ENCODE measurements around the gene RGS19.

Gene RGS19

GRCh38 chr20:64062596-64063388, 16.5 kb downstream of the RGS19 start, which contains the start of gene TCEA2:
TCEA2 (plus strand) TSS chr20:64063198; CDS start chr20:64063313, 115 bp downstream.
- DNase-seq = peak; percentile 97

DNA sequence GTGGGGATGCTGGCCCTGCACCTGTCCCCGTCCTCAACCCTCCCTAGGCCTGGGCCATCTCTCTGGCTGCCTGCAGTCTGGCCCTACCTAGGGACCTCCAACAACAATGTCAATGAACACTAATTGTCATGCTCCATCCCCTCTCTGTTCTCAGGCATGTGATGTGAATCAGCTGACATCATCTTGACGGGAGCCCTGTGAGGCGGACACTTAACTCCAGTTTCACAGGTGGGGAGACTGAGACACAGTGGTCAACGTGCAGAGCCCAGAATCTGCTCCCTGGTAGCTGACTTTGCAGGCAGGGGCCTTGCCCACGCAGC, 17.1 kb downstream of the RGS19 start:
- no peak for DNase-seq

DNA sequence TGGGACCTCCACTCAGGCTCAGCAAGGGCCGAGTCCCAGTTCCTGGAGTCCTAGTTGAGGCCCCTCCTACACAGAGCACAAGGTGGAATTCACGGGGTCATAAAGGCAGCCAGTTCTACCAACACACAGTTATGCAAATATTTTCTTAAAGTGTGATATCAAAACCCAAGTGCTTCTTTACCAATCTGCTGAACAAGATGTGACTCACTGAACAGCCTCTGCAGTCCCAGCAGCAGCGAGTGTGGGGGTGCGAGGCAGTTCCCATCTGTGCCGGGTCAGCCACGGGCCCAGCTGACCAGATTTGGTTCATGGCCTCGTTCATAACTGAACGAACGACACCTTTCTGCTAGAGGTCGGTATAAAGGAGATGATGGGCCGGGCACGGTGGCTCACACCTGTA, 20.8 kb downstream of the RGS19 start:
- no peak for DNase-seq

DNA sequence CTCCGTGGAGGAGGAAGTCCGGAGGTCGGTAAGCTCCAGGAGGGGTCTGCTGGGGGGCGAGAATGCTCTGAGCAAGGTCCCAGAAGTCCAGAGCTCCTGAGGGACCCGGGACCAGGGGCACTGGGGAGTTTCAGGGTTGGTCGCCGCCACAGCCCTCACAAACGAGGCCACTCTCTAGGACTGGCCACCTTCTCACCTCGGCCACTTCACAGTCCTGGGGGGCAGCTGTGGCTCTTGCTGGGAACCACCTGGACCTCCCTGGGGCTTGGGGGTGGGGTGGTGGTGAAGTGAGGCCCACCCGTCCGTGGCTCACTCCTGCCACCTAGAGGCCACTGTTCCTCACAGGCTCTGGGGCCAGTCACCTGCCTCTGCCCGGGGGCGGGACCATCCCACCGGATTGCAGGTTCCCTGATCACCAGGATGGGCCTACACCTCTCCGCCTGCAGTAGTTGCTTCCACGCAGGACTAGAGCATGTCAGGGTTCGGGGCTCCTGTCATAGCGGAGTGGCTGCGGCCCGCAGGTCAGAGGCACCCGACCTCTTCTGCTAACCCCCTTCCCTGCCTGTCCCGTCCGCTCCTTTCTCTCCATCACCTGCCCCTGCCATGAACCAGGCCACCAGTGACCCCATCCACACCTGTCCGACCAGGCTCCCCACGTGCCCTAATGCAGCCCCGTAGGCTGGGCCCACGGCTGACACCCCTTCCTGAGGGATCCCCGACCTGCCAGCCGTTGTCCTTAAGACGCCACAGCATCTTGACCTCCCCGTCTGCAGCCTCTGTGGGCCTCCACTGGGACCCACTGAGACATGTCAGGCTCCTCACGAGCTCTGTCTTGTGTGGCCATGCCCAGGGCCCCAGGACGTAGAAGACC, 21.5 kb downstream of the RGS19 start:
- DNase-seq = peak; percentile 92

DNA sequence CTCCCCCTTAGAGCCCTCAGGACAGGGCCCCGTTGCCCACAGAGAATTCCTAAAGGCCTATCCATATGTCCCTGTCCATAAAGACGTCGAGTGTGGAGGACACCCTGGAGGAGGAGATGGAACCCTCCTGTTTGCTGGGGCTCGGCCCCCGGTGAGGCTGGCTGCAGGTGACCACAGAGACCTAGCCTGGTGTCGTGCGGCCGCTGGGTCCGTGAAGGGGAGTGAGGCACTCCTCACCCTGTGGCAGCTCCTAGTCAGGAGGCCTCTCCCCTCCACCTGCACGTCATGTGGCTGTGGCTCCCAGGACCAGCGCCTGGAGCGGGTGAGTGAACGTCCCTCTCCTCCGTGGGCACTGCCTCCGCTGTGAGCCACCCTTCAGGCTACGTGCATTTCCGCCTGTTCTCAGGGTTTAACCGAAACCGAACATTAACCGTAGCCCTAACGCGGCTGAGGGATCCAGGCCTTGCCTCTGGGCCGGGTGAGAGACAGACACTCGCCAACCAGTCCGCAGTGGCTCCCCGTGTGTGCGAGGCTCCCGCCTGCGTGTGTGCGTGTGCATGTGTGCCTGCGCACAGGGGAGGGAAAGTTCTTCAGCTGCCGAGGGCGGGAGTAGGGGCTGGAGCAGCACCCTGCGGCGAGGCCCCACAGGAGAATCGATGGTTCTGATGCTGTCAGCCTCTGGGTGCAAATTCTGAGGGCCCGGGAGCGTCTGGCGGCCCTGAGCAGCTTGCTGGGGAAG, 22.3 kb downstream of the RGS19 start:
- peak; percentile 40 for DNase-seq

DNA sequence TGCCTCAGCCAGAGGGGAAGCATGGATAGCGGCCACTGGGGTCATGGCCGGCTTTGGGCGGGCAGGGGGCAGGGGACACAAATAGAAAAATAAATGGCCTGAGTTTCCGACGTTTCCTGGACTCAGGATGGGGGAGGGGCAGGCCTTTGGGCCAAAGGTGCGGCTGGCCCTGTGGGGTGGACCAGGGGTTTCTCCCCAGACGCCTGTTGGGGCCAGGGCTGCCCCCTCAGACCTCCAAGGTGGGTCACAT, 22.8 kb downstream of the RGS19 start:
- DNase-seq = no peak

DNA sequence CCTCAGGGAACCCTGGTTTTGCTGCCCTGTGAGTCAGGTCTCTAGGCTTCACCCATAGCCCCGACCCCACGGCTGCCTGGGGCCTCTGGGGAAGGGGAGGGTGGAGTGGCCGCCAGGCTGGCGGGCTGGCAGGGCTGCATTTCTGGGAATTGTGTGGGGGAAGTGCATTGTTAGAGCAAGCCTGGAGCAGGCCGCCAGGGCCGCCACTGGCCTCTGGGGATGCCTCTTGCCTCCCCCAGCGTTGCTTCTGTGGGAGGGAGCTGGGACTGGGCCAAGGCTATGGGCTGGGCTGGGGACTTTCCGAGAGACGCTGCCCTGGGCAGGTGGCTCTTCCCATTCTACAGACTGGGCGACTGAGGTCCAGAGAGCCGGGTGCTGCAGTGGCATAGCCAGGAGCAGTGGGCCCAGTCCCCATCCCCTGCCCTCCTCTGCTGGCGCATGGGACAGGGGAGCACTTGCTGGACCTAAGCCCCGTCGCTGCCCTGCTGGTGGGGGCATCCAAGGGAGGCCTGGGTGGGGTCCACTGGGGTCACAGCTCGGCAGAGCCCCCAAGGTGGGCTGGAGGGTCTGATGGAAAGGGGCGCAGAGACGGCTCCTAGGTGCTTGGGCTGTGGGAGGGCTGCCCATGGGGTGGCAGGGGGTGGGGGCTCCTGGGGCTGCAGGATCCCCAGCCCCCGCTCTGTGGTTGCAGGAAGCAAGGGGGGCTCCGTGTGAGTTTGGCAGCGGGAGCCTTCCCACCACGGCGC, 23.3 kb downstream of the RGS19 start:
- no peak for DNase-seq

DNA sequence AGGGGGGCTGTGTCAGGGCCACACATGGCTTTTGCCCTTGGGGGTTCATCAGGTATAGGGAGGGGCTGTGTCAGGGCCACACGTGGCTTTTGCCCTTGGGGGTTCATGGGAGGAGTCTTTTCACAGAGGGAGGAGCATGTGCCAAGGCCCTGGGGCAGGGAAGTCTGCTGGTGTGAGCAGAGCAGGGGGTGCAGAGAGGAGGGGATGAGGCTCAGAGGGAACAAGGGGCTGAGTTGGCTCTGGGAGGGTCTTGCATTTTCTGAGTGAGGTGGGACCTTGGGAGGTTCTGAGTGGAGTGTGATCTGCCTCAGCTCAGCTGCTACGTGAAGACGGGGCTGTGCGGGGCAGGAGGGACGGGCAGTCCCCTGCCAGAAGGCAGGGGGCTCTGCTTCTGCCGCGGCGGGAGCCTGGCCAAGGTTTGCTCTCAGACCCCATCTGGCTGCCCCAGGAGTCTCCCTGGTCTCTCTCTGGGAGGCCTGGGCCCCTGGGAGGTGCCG, 23.9 kb downstream of the RGS19 start:
- no peak for DNase-seq

DNA sequence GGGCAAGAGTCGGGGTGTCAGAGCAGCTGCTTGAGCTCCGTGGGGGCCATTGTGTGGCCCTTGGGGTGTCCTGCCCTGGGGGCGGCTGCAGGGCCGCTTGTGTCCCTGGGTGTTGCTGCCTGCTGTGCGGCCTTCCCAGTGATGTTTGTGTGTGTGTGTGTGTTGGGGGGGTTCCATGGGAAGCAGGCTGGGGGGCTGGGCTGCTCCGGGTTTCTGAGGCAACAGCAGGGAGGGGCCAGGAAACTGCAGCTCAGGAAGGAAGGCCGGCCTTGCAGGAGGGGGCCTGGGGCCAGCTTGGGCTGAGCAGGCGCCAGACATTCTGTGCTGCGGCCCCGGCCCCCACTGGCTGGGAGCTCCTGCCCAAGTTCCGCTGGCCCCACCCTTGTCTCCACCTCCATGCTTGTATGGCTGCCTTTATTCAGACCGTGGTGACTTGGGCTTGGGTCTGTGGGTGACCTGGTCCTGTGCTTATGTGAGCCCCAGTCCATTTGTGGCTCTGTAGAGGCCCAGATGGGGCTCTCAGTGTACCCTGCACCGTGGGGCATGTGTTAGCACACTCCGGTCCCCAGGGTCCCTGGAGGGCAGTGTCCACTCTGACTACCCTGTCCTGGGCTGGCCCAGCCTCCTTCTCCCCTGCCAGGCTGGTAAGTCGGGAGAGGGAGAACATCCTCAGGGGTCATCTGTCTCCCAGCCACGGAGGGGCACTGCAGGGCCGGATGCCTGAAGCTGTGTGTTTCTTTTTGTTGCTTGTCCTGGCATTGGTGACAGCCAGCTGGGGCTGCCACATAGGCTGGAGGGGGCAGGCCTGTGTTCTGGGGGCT, 25.3 kb downstream of the RGS19 start:
- DNase-seq = no peak

GRCh38 chr20:64052987-64053840, 26.1 kb downstream of the RGS19 start:
- DNase-seq = no peak

GRCh38 chr20:64052326-64052722, 27.0 kb downstream of the RGS19 start:
- DNase-seq = no peak

- DNase-seq = no peak
Measured at GRCh38 chr20:64051561-64052325, 27.6 kb downstream of the RGS19 start.

GRCh38 chr20:64051033-64051452, 28.3 kb downstream of the RGS19 start:
- no peak for DNase-seq

GRCh38 chr20:64050261-64051032, 28.9 kb downstream of the RGS19 start:
- no peak for DNase-seq

DNA sequence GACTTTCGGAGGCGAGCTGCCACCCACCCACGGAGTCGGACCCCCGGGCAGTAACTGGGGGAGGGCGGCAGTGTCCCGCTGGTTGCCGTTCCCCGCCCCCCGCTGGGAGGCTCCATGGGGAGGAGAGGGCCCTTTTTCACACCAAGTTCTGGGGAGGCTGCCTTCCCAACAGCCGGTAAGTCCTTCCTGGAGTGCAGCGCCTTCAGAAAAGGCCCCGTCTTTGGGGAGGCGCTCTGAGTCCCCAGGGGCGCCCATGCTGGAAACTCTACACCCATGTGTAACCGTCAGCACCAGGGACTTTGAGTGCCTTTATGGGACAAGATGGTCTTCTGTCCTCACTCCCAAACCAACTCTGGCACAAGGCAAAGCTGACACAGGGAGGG, 29.4 kb downstream of the RGS19 start:
- DNase-seq = no peak

- DNase-seq = peak; percentile 47
Measured at GRCh38 chr20:64049060-64049877, 30.0 kb downstream of the RGS19 start, which contains the start of gene SOX18. SOX18 (minus strand) TSS chr20:64049639; CDS start chr20:64049516, 123 bp downstream.

DNA sequence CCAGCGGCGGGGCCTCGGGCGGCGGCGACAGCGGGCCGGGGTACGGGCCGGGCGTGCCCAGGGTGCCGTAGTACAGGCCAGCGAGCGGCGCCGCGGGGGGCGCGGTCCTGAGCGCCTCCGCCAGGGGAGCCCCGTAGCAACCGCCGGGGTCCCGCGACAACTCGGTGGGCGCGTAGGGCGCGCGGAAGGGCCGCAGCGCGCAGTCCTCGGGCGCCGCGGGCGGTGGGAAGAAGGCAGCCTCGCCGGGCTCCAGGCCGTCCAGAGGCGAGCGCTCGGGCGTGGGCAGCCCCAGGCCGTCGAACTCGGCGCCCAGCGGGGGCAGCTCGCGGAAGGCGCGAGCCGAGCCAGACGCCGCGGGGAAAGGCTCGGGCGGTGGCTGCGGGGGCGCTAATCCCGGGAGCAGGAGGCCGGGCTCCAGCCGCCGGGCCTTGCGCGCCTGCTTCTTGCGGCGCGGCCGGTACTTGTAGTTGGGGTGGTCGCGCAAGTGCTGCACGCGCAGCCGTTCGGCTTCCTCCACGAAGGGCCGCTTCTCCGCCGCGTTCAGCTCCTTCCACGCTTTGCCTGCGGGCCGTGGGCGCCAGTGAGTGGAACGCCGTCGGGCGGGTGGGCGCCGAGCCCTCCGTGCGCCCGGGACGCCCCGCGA, 30.8 kb downstream of the RGS19 start:
- no peak for DNase-seq

GRCh38 chr20:64047968-64048401, 31.3 kb downstream of the RGS19 start:
- DNase-seq = no peak
